Mesothelial cell of epicardium (in vitro differentiated cells): ENCODE results near the gene ERVMER34-1. TPM values are rescaled to one million over a fixed set of nuclear protein-coding genes. Genes with fewer than 3 reads are reported as not detected.

Experiments used
- DNase-seq, 2 experiments: peaks; one replicate each; pipeline ENCODE4 v3.0.0; 2021; ENCODE audit warnings: low spot score in 2 of 2; ENCODE audit not compliant: unreplicated experiment in 2 of 2
- H3K27ac Mint-ChIP-seq: 2 replicates; pipeline ENCODE4 v1.8.0; 2021; ENCODE audit warnings: mixed read lengths
- H3K27me3 Mint-ChIP-seq: 2 replicates; pipeline ENCODE4 v1.8.0; 2021; ENCODE audit warnings: low read depth, mixed read lengths
- H3K36me3 Mint-ChIP-seq: 2 replicates; pipeline ENCODE4 v1.8.0; 2021; ENCODE audit warnings: mixed read lengths
- H3K4me1 Mint-ChIP-seq: 2 replicates; pipeline ENCODE4 v1.8.0; 2021; ENCODE audit warnings: mixed read lengths
- H3K4me3 Mint-ChIP-seq: 2 replicates; pipeline ENCODE4 v1.8.0; 2021; ENCODE audit warnings: mild to moderate bottlenecking, moderate library complexity, mixed read lengths
- H3K9me3 Mint-ChIP-seq: 2 replicates; pipeline ENCODE4 v1.8.0; 2021; ENCODE audit warnings: mixed read lengths
- total RNA-seq: library from RNA; stranded (reverse); gene quantifications from 3 replicates; pipeline ENCODE4 v1.2.1, GENCODE V29; 2021
- TF ChIP-seq, protein P1 (sequence below): fragments of 200-600 bp; sonication (generic); IDR thresholded peaks from one replicate; pipeline ENCODE4 v1.5.0; 2021; ENCODE audit warnings: antibody characterized with exemption; ENCODE audit not compliant: unreplicated experiment

ERVMER34-1 gene
- total RNA-seq, 1 donor from 2014 or later: 3.6 TPM

GRCh38 chr4:52755426-52755825 lies 4.2 kb upstream of the ERVMER34-1 start:
- Mint-ChIP-seq H3K9me3 (peaks cover 6% of the 10 kb centered on the region), H3K27ac (no peak overlapping the region), H3K36me3 (no peaks in the 10 kb centered on the region), H3K4me1 (peaks cover 14% of the 10 kb centered on the region), H3K4me3 (no peak overlapping the region), H3K27me3 (peaks cover 14% of the 10 kb centered on the region)
- DNase-seq: no peak
- TF ChIP-seq, protein P1, sequence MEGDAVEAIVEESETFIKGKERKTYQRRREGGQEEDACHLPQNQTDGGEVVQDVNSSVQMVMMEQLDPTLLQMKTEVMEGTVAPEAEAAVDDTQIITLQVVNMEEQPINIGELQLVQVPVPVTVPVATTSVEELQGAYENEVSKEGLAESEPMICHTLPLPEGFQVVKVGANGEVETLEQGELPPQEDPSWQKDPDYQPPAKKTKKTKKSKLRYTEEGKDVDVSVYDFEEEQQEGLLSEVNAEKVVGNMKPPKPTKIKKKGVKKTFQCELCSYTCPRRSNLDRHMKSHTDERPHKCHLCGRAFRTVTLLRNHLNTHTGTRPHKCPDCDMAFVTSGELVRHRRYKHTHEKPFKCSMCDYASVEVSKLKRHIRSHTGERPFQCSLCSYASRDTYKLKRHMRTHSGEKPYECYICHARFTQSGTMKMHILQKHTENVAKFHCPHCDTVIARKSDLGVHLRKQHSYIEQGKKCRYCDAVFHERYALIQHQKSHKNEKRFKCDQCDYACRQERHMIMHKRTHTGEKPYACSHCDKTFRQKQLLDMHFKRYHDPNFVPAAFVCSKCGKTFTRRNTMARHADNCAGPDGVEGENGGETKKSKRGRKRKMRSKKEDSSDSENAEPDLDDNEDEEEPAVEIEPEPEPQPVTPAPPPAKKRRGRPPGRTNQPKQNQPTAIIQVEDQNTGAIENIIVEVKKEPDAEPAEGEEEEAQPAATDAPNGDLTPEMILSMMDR: no peak

GRCh38 chr4:52752936-52753335 lies 1.7 kb upstream of the ERVMER34-1 start:
- Mint-ChIP-seq H3K9me3 (peaks cover 6% of the 10 kb centered on the region), H3K27ac (no peak overlapping the region), H3K4me1 (peaks cover 8% of the 10 kb centered on the region), H3K27me3 (peaks cover 18% of the 10 kb centered on the region), H3K36me3 (no peaks in the 10 kb centered on the region), H3K4me3 (no peak overlapping the region)
- TF ChIP-seq, protein P1: no peak
- DNase-seq: no peak

DNA sequence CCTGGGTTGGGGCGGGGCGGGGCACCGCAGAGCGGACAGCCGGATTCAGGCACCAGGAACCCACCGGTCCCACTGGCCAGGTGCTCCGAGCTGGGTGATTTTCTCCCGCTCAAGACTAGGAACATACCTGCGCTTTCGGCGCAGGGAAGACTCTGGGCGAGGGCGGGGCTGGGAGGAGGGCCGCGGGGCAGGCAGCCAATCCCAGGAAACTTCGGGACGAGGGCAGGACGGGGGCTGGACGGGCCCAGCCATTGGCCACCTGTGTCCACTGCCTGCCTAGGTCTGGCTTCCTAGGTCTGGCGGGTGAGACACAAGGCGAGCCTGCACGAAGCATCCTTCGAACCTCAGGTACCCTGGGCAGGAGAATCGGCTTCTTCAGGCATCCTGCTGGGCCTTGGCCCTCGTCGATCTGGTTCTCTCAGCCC lies 274 bp upstream of the ERVMER34-1 start:
- Mint-ChIP-seq H3K9me3 (peaks cover 3% of the 10 kb centered on the region), H3K4me3 (peak overlapping the region; percentile 70), H3K36me3 (no peaks in the 10 kb centered on the region), H3K27ac (peak overlapping the region; percentile 53), H3K27me3 (peaks cover 18% of the 10 kb centered on the region), H3K4me1 (peaks cover 8% of the 10 kb centered on the region)
- DNase-seq: peak; percentile 23 to 53
- TF ChIP-seq, protein P1: no peak

GRCh38 chr4:52750213-52750612 lies 1.0 kb downstream of the ERVMER34-1 start:
- H3K36me3 Mint-ChIP-seq: peaks cover 5% of the 10 kb centered on the region

GRCh38 chr4:52748432-52748831 lies 2.8 kb downstream of the ERVMER34-1 start:
- H3K36me3 Mint-ChIP-seq: peaks cover 5% of the 10 kb centered on the region
- TF ChIP-seq, protein P1: no peak
- peaks cover 3% of the 10 kb centered on the region for H3K9me3 Mint-ChIP-seq
- peaks cover 8% of the 10 kb centered on the region for H3K4me1 Mint-ChIP-seq
- no peak overlapping the region for H3K27ac Mint-ChIP-seq
- DNase-seq: no peak
- H3K27me3 Mint-ChIP-seq: peaks cover 18% of the 10 kb centered on the region
- no peak overlapping the region for H3K4me3 Mint-ChIP-seq

More at GRCh38 chr4:52750213-52750612, 1.0 kb downstream of the ERVMER34-1 start:
- no peak for DNase-seq
- no peak overlapping the region for H3K27ac Mint-ChIP-seq
- peaks cover 3% of the 10 kb centered on the region for H3K9me3 Mint-ChIP-seq
- TF ChIP-seq, protein P1: no peak
- H3K4me3 Mint-ChIP-seq: peak overlapping the region; percentile 70
- peaks cover 18% of the 10 kb centered on the region for H3K27me3 Mint-ChIP-seq
- peaks cover 8% of the 10 kb centered on the region for H3K4me1 Mint-ChIP-seq

- Mint-ChIP-seq H3K9me3 (peaks cover 5% of the 10 kb centered on the region), H3K4me3 (no peak overlapping the region), H3K27me3 (no peaks in the 10 kb centered on the region), H3K4me1 (no peaks in the 10 kb centered on the region), H3K27ac (no peak overlapping the region), H3K36me3 (peaks cover 5% of the 10 kb centered on the region)
- no peak for DNase-seq
- TF ChIP-seq, protein P1: no peak
Observed at GRCh38 chr4:52744588-52744987, 6.6 kb downstream of the ERVMER34-1 start.
